Neural cell (in vitro differentiated cells): Measurements from ENCODE around the gene ENOX1. TPM values are rescaled to one million over a fixed set of nuclear protein-coding genes. Genes with fewer than 3 reads are reported as not detected.

Source experiments
- H2AFZ ChIP-seq: fragments of 200-600, 300-800 bp; sonication (generic), shearing (Covaris generic); 2 replicates; pipeline ENCODE4 v1.6.0; 2014; ENCODE audit warnings: low read depth, mild to moderate bottlenecking, antibody characterized with exemption, low read length, moderate library complexity
- H3F3A ChIP-seq: fragments of 200-600 bp; shearing (Covaris generic); 2 replicates; pipeline ENCODE4 v1.6.1; 2016; ENCODE audit warnings: mild to moderate bottlenecking, moderate library complexity, mixed read lengths, antibody characterized with exemption, low read length; ENCODE audit not compliant: insufficient read depth, poor library complexity, severe bottlenecking
- H3K27ac ChIP-seq: fragments of 200-600, 300-800 bp; sonication (generic), shearing (Covaris generic); 2 replicates; pipeline ENCODE4 v1.5.1; 2014; ENCODE audit warnings: mild to moderate bottlenecking, low read length, moderate library complexity
- H3K27me3 ChIP-seq: fragments of 300-800, 200-600 bp; sonication (generic), shearing (Covaris generic); 2 replicates; pipeline ENCODE4 v1.6.0; 2014; ENCODE audit warnings: mild to moderate bottlenecking, low read depth, low read length, moderate library complexity; ENCODE audit not compliant: insufficient read depth
- H3K36me3 ChIP-seq: fragments of 300-800, 200-600 bp; sonication (generic), shearing (Covaris generic); 2 replicates; pipeline ENCODE4 v1.5.1; 2014; ENCODE audit warnings: mild to moderate bottlenecking, antibody characterized with exemption, low read length, moderate library complexity; ENCODE audit not compliant: insufficient read depth
- H3K4me2 ChIP-seq: fragments of 300-800, 200-600 bp; sonication (generic), shearing (Covaris generic); 2 replicates; pipeline ENCODE4 v1.6.0; 2014; ENCODE audit warnings: mild to moderate bottlenecking, low read length
- H3K4me3 ChIP-seq: fragments of 300-800, 200-600 bp; sonication (generic), shearing (Covaris generic); 2 replicates; pipeline ENCODE4 v1.5.1; 2014; ENCODE audit warnings: mild to moderate bottlenecking, low read length, moderate library complexity
- H3K79me2 ChIP-seq: fragments of 200-600 bp; shearing (Covaris generic); replicated peaks from 2 replicates; pipeline ENCODE4 v1.6.0; 2014; ENCODE audit warnings: mild to moderate bottlenecking, low read length, moderate library complexity; ENCODE audit not compliant: insufficient read depth
- H3K9ac ChIP-seq: fragments of 300-800, 200-600 bp; sonication (generic), shearing (Covaris generic); 2 replicates; pipeline ENCODE4 v1.6.1; 2016; ENCODE audit warnings: mild to moderate bottlenecking, low read length, mixed read lengths
- H3K9me2 ChIP-seq: fragments of 200-600 bp; shearing (Covaris generic); 2 replicates; pipeline ENCODE4 v1.6.1; 2016; ENCODE audit warnings: mild to moderate bottlenecking, low read length, mixed read lengths; ENCODE audit not compliant: insufficient read depth
- H3K9me3 ChIP-seq: fragments of 200-600, 300-800 bp; sonication (generic), shearing (Covaris generic); 2 replicates; pipeline ENCODE4 v1.6.1; 2016; ENCODE audit warnings: mild to moderate bottlenecking, mixed run types, low read length, moderate library complexity, mixed read lengths
- H4K20me1 ChIP-seq: fragments of 200-600 bp; shearing (Covaris generic); 2 replicates; pipeline ENCODE4 v1.6.1; 2016; ENCODE audit warnings: mild to moderate bottlenecking, mixed run types; ENCODE audit not compliant: insufficient read depth
- CTCF ChIP-seq: fragments of 450-650 bp; IDR thresholded peaks from 2 replicates; pipeline ENCODE4 v1.5.1; 2014; ENCODE audit warnings: antibody characterized with exemption, mild to moderate bottlenecking, moderate library complexity; ENCODE audit not compliant: poor library complexity, severe bottlenecking
- EP300 ChIP-seq: fragments of 450-650 bp; conservative IDR thresholded peaks from 2 replicates; pipeline ENCODE4 v1.6.1; 2014; ENCODE audit warnings: antibody characterized with exemption, mild to moderate bottlenecking, moderate library complexity; ENCODE audit not compliant: poor library complexity, severe bottlenecking
- EZH2 ChIP-seq: fragments of 200-600, 300-800 bp; shearing (Covaris generic), sonication (generic); IDR thresholded peaks from 2 replicates; pipeline ENCODE4 v1.6.1; 2014; ENCODE audit warnings: antibody characterized with exemption, low read length, borderline replicate concordance, mild to moderate bottlenecking; ENCODE audit not compliant: insufficient read depth, poor library complexity, severe bottlenecking
- MXI1 ChIP-seq: fragments of 450-650 bp; conservative IDR thresholded peaks from 2 replicates; pipeline ENCODE4 v1.6.1; 2014; ENCODE audit warnings: antibody characterized with exemption, mild to moderate bottlenecking; ENCODE audit not compliant: poor library complexity, severe bottlenecking
- POLR2AphosphoS5 ChIP-seq: IDR thresholded peaks from 2 replicates; pipeline ENCODE4 v1.6.1; 2012
- RAD21 ChIP-seq: fragments of 450-650 bp; conservative IDR thresholded peaks from 2 replicates; pipeline ENCODE4 v1.6.1; 2014; ENCODE audit warnings: antibody characterized with exemption, mild to moderate bottlenecking, moderate library complexity
- SMC3 ChIP-seq: fragments of 450-650 bp; conservative IDR thresholded peaks from 2 replicates; pipeline ENCODE4 v1.6.1; 2014; ENCODE audit warnings: antibody characterized with exemption, mild to moderate bottlenecking, moderate library complexity; ENCODE audit not compliant: poor library complexity
- TAF1 ChIP-seq: IDR thresholded peaks from 2 replicates; pipeline ENCODE4 v1.6.1; 2012; ENCODE audit warnings: low read depth
- polyA plus RNA-seq: library from polyadenylated mRNA; depleted of rRNA; stranded (reverse); fragments of >200 nt; gene quantifications from 2 replicates; pipeline ENCODE4 v1.2.3, GENCODE V29; 2014
- TF ChIP-seq, protein P1 (sequence below): IDR thresholded peaks from 2 replicates; pipeline ENCODE4 v1.6.1; 2012; ENCODE audit warnings: borderline replicate concordance

Gene ENOX1
- polyA plus RNA-seq, 1 donor from 2014 or later = 42.6 TPM

GRCh38 chr13:43196086-43196621 lies 590.6 kb downstream of the ENOX1 start:
- Histone ChIP-seq H3K9me3 (no peaks in the 10 kb centered on the region), H3K36me3 (no peaks in the 10 kb centered on the region), H3K9ac (no peak overlapping the region), H3K4me2 (no peak overlapping the region), H3K9me2 (no peaks in the 10 kb centered on the region), H3K79me2 (no peaks in the 10 kb centered on the region), H3F3A (no peaks in the 10 kb centered on the region), H2AFZ (no peak overlapping the region), H3K27ac (no peak overlapping the region), H4K20me1 (no peaks in the 10 kb centered on the region), H3K27me3 (no peaks in the 10 kb centered on the region), H3K4me3 (no peak overlapping the region)
- TF ChIP-seq, protein P1, sequence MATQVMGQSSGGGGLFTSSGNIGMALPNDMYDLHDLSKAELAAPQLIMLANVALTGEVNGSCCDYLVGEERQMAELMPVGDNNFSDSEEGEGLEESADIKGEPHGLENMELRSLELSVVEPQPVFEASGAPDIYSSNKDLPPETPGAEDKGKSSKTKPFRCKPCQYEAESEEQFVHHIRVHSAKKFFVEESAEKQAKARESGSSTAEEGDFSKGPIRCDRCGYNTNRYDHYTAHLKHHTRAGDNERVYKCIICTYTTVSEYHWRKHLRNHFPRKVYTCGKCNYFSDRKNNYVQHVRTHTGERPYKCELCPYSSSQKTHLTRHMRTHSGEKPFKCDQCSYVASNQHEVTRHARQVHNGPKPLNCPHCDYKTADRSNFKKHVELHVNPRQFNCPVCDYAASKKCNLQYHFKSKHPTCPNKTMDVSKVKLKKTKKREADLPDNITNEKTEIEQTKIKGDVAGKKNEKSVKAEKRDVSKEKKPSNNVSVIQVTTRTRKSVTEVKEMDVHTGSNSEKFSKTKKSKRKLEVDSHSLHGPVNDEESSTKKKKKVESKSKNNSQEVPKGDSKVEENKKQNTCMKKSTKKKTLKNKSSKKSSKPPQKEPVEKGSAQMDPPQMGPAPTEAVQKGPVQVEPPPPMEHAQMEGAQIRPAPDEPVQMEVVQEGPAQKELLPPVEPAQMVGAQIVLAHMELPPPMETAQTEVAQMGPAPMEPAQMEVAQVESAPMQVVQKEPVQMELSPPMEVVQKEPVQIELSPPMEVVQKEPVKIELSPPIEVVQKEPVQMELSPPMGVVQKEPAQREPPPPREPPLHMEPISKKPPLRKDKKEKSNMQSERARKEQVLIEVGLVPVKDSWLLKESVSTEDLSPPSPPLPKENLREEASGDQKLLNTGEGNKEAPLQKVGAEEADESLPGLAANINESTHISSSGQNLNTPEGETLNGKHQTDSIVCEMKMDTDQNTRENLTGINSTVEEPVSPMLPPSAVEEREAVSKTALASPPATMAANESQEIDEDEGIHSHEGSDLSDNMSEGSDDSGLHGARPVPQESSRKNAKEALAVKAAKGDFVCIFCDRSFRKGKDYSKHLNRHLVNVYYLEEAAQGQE = no peak
- TF ChIP-seq TAF1 (no peak), MXI1 (no peak), EP300 (no peak)

GRCh38 chr13:43195551-43195950 lies 591.2 kb downstream of the ENOX1 start:
- Histone ChIP-seq H4K20me1 (no peaks in the 10 kb centered on the region), H3K36me3 (no peaks in the 10 kb centered on the region), H3K27ac (no peak overlapping the region), H3K9me3 (no peaks in the 10 kb centered on the region), H3K27me3 (no peaks in the 10 kb centered on the region), H3F3A (no peaks in the 10 kb centered on the region), H3K4me2 (no peak overlapping the region), H3K9ac (no peak overlapping the region), H3K4me3 (no peak overlapping the region), H3K9me2 (no peaks in the 10 kb centered on the region), H2AFZ (no peak overlapping the region), H3K79me2 (no peaks in the 10 kb centered on the region)
- TF ChIP-seq POLR2AphosphoS5 (no peak), CTCF (no peak), EP300 (no peak), TAF1 (no peak), EZH2 (no peak), MXI1 (no peak), RAD21 (no peak), SMC3 (no peak)
- TF ChIP-seq, protein P1 = no peak
